Large intestine (tissue), 3 donors: ENCODE measurements around the gene CUL5. TPM values are rescaled to one million over a fixed set of nuclear protein-coding genes. Genes with fewer than 3 reads are reported as not detected.

Source experiments
- DNase-seq, 2 donors: peaks; one replicate each; pipeline versions ENCODE4 v3.0.0 to v3.0.0-alpha.2; 2013
- H3K27ac ChIP-seq: one replicate; pipeline ENCODE4 v1.5.1; 2013; ENCODE audit warnings: low read length
- H3K27me3 ChIP-seq: 2 replicates; pipeline ENCODE4 v1.6.1; 2013; ENCODE audit warnings: low read length; ENCODE audit not compliant: control insufficient read depth, insufficient read depth
- H3K36me3 ChIP-seq: 2 replicates; pipeline ENCODE4 v1.6.1; 2013; ENCODE audit warnings: low read length; ENCODE audit not compliant: control insufficient read depth, insufficient read depth
- H3K4me1 ChIP-seq: one replicate; pipeline ENCODE4 v1.6.1; 2013; ENCODE audit warnings: low read length; ENCODE audit not compliant: control insufficient read depth, insufficient read depth
- H3K4me3 ChIP-seq: one replicate; pipeline ENCODE4 v1.5.1; 2013; ENCODE audit warnings: low read length
- H3K9me3 ChIP-seq: one replicate; pipeline ENCODE4 v1.6.1; 2013; ENCODE audit warnings: mild to moderate bottlenecking, low read depth, low read length, moderate library complexity; ENCODE audit not compliant: control insufficient read depth
- WGBS: methylation state at CpG from one replicate; pipeline ENCODE4 v1.1.5; 2013; ENCODE audit warnings: low lambda C conversion rate; ENCODE audit not compliant: insufficient coverage; 5-methylcytosine and 5-hydroxymethylcytosine counted together
- polyA plus RNA-seq: library from polyadenylated mRNA; unstranded; fragments of 120-200 nt; gene quantifications from one replicate; pipeline ENCODE4 v1.2.1, GENCODE V29; 2013

CUL5 gene
- polyA plus RNA-seq, 1 donor: 25.8 TPM

GRCh38 chr11:108037636-108038035, 28.9 kb downstream of the CUL5 start:
- Histone ChIP-seq H3K27ac (no peak overlapping the region), H3K36me3 (peaks cover 44% of the 10 kb centered on the region), H3K4me3 (no peak overlapping the region), H3K27me3 (no peaks in the 10 kb centered on the region), H3K9me3 (no peaks in the 10 kb centered on the region), H3K4me1 (no peaks in the 10 kb centered on the region)
- DNase-seq: no peak
- 100% methylated on average over 2 of the region's 6 CpGs for WGBS

GRCh38 chr11:108048269-108048668, 39.6 kb downstream of the CUL5 start:
- WGBS: no CpG with 5 or more reads among the region's 1 CpG
- Histone ChIP-seq H3K36me3 (peaks cover 31% of the 10 kb centered on the region), H3K4me1 (no peaks in the 10 kb centered on the region)

DNA sequence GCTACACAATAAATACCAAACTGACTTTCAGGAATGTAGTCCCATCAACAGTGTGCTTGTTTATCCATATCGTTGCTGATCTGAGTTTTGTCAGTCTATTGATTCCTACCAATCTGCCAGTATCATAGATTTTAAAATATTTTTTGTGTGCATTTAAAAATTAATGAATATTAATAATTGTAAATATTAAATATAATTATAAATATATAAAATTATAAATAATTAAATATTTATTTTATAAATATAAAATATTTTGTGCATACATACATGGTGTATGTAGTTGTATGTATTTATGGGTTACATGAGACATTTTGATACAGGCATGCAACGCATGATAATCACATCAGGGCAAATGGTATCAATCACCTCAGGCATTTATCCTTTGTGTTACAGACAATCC, 53.6 kb downstream of the CUL5 start:
- 100% methylated on average over 1 of the region's 2 CpGs for WGBS

More at GRCh38 chr11:108048269-108048668, 39.6 kb downstream of the CUL5 start:
- Histone ChIP-seq H3K27ac (no peak overlapping the region), H3K4me3 (no peak overlapping the region), H3K9me3 (no peaks in the 10 kb centered on the region), H3K27me3 (no peaks in the 10 kb centered on the region)
- DNase-seq: no peak

GRCh38 chr11:108063410-108063809, 54.7 kb downstream of the CUL5 start:
- WGBS: 100% methylated on average over 2 of the region's 2 CpGs
- Histone ChIP-seq H3K4me3 (no peak overlapping the region), H3K4me1 (no peaks in the 10 kb centered on the region), H3K27me3 (no peaks in the 10 kb centered on the region), H3K9me3 (no peaks in the 10 kb centered on the region), H3K27ac (no peak overlapping the region), H3K36me3 (peaks cover 38% of the 10 kb centered on the region)
- no peak for DNase-seq

More for the DNA sequence above, 53.6 kb downstream of the CUL5 start:
- Histone ChIP-seq H3K9me3 (no peaks in the 10 kb centered on the region), H3K4me1 (no peaks in the 10 kb centered on the region), H3K36me3 (peaks cover 41% of the 10 kb centered on the region), H3K4me3 (no peak overlapping the region), H3K27me3 (no peaks in the 10 kb centered on the region), H3K27ac (no peak overlapping the region)
- DNase-seq: no peak

GRCh38 chr11:108069947-108070346, 61.2 kb downstream of the CUL5 start:
- Histone ChIP-seq H3K36me3 (peaks cover 35% of the 10 kb centered on the region), H3K27me3 (no peaks in the 10 kb centered on the region), H3K4me1 (no peaks in the 10 kb centered on the region), H3K27ac (no peak overlapping the region), H3K9me3 (no peaks in the 10 kb centered on the region), H3K4me3 (no peak overlapping the region)
- peak in 1 of 2 donors; percentile 29 for DNase-seq

DNA sequence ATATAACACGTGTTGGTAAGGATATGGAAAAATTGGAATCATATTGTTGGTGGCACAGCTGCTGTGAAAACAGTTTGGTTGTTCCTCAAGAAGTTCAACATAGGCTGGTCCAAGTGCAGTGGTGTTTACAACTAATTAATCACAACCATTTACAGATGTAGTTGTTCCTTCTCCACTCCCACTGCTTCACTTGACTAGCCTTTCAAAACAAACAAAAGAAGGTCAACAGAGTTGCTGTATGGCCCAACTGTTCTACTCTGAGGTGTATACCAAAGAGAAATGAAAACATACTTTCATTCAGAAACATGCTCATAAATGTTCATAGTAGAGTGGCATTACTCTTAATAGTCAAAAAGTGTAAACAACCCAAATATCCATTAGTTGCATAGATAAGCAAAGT, 76.1 kb downstream of the CUL5 start:
- 100% methylated on average over 1 of the region's 1 CpG for WGBS
- H3K27me3 ChIP-seq: no peaks in the 10 kb centered on the region
- H3K4me3 ChIP-seq: no peak overlapping the region
- no peaks in the 10 kb centered on the region for H3K9me3 ChIP-seq
- no peaks in the 10 kb centered on the region for H3K4me1 ChIP-seq
- DNase-seq: no peak
- peaks cover 33% of the 10 kb centered on the region for H3K36me3 ChIP-seq
- no peak overlapping the region for H3K27ac ChIP-seq

GRCh38 chr11:108085672-108086071, 77.0 kb downstream of the CUL5 start:
- no peaks in the 10 kb centered on the region for H3K4me1 ChIP-seq
- no peak overlapping the region for H3K4me3 ChIP-seq
- H3K27me3 ChIP-seq: no peaks in the 10 kb centered on the region
- H3K27ac ChIP-seq: no peak overlapping the region
- no peaks in the 10 kb centered on the region for H3K9me3 ChIP-seq
- 100% methylated on average over 2 of the region's 2 CpGs for WGBS
- DNase-seq: no peak
- peaks cover 31% of the 10 kb centered on the region for H3K36me3 ChIP-seq

GRCh38 chr11:108092134-108092533, 83.4 kb downstream of the CUL5 start:
- Histone ChIP-seq H3K27me3 (no peaks in the 10 kb centered on the region), H3K36me3 (peaks cover 38% of the 10 kb centered on the region), H3K9me3 (no peaks in the 10 kb centered on the region), H3K27ac (no peak overlapping the region), H3K4me3 (no peak overlapping the region), H3K4me1 (no peaks in the 10 kb centered on the region)
- 40% methylated on average over 2 of the region's 2 CpGs for WGBS
- no peak for DNase-seq

DNA sequence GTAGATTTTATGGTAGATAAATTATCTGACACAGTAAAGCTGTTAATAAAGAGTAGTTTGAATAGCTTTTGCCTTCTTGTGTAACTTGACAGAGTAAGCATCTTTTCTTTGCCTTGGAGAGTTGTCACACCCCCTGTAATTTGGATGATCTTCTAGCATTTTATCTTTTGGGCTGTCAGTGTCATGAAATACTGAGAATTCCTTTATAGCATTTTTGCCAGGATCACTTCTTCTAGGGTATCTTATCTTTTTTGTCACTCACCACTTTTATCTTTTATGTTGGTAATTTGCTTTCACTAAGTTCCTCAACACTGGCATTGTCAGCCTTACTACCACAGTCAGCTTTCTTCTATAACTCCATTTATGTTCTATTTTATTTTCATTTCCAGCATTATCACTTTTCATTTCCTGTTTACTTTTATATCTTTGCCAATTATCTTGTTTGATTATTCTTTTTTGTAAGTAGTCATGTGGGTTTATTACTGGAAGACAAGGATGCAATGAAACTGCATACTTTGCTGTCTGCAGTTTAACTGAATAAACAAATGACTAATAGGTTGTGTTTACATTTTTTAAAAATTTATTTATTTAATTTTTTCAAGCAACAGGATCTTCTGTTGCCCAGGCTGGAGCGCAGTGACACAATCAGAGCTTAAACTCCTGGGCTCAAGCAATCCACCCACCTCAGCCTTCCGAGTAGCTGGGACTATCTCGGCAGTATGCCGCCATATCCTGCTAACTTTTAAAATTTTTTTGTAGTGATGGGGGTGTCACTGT, 84.6 kb downstream of the CUL5 start:
- Histone ChIP-seq H3K9me3 (no peaks in the 10 kb centered on the region), H3K36me3 (peaks cover 38% of the 10 kb centered on the region), H3K27ac (no peak overlapping the region), H3K4me3 (no peak overlapping the region), H3K4me1 (no peaks in the 10 kb centered on the region), H3K27me3 (no peaks in the 10 kb centered on the region)
- no CpG with 5 or more reads among the region's 4 CpGs for WGBS
- no peak for DNase-seq

DNA sequence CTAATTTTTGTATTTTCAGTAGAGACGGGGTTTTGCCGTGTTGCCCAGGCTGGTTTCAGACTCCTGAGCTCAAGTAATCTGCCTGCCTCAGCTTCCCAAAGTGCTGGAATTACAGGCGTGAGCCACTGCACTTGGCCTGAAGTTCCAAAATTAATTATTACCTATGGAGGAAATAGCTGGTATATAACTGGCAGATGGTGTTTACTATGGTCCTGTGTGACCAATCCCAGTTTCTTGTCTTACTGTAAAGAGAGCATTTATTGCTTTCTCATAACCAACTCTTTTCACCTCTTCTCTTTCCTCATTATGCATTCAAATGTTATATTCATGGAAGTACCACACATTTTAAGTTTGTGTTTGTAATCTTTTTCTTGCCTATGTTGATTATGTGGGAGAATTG, 88.5 kb downstream of the CUL5 start:
- peaks cover 51% of the 10 kb centered on the region for H3K36me3 ChIP-seq
- H3K27me3 ChIP-seq: no peaks in the 10 kb centered on the region
- no peak overlapping the region for H3K27ac ChIP-seq
- no peaks in the 10 kb centered on the region for H3K9me3 ChIP-seq
- no peak for DNase-seq
- H3K4me1 ChIP-seq: no peaks in the 10 kb centered on the region
- H3K4me3 ChIP-seq: no peak overlapping the region
- WGBS: no CpG with 5 or more reads among the region's 3 CpGs
